Measurements from ENCODE around the gene TDRKH.
"Not testable (repeated sequence)": the region's sequence is repeated elsewhere in the genome, so short reads cannot be mapped to it uniquely, and the experiment has no call there.

The TDRKH gene

GRCh38 chr1:151776665-151777062, 13.6 kb downstream of the TDRKH start:
- Histone ChIP-seq H3K9ac (ENCODE audit: low read depth, low read length) (no peak overlapping the region), H3K4me3 (ENCODE audit: low read length) (no peak overlapping the region), H3K27ac (ENCODE audit: low read depth, low read length) (no peak overlapping the region), H3K36me3 (ENCODE audit: insufficient read depth, low read length) (peaks cover 62% of the 10 kb centered on the region), H3K4me1 (ENCODE audit: insufficient read depth, low read length) (no peaks in the 10 kb centered on the region), H3K9me3 (ENCODE audit: insufficient read depth, low read depth, low read length) (no peaks in the 10 kb centered on the region), H3K27me3 (ENCODE audit: insufficient read depth, low read length) (no peaks in the 10 kb centered on the region)
- 88% methylated on average over 3 of the region's 3 CpGs for WGBS

DNA sequence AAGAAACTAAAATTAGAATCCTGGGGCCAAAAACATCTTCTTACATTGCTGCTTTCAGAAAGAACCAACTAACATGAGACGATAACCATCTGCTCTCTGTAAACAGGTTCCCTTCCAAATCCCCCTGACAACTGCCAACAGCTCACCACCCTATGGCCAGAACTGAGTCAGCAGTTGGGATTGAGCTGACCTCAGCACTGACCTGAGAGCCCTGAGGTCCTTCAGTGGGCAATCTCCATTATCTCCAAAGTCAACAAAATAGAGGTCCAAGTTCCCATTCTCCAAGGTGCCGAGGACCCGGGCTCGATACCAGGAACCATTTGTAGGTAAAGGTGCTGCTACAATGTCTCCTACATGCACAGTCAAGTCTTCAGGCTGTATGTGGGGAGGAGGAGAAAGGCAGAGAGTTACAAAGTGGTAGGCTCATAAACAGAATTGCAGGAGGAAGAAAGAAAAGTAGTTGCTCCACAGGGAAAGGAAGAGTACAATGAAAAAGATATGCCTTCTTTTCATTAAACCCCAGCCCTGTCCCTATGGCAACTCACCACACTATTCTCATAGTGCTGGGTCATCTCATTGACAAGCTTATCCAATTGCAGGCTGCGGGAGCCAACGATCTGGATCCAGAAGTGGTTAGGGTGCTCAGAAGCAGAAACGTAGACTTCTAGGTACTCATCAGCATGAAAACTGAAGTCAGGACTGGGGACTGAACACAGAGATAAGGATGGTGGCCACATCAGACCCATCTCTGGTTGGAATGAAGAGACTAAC, 14.2 kb downstream of the TDRKH start:
- Histone ChIP-seq H3K27me3 (ENCODE audit: insufficient read depth, low read length) (no peaks in the 10 kb centered on the region), H3K36me3 (ENCODE audit: insufficient read depth, low read length) (peaks cover 57% of the 10 kb centered on the region), H3K4me1 (ENCODE audit: insufficient read depth, low read length) (no peaks in the 10 kb centered on the region), H3K27ac (ENCODE audit: low read depth, low read length) (no peak overlapping the region), H3K9ac (ENCODE audit: low read depth, low read length) (no peak overlapping the region), H3K9me3 (ENCODE audit: insufficient read depth, low read depth, low read length) (no peaks in the 10 kb centered on the region), H3K4me3 (ENCODE audit: low read length) (no peak overlapping the region)
- WGBS = 95% methylated on average over 7 of the region's 7 CpGs

GRCh38 chr1:151774256-151774922, 15.9 kb downstream of the TDRKH start:
- Histone ChIP-seq H3K9ac (ENCODE audit: low read depth, low read length) (no peak overlapping the region), H3K27ac (ENCODE audit: low read depth, low read length) (no peak overlapping the region), H3K4me3 (ENCODE audit: low read length) (no peak overlapping the region), H3K27me3 (ENCODE audit: insufficient read depth, low read length) (no peaks in the 10 kb centered on the region), H3K4me1 (ENCODE audit: insufficient read depth, low read length) (no peaks in the 10 kb centered on the region), H3K36me3 (ENCODE audit: insufficient read depth, low read length) (peaks cover 51% of the 10 kb centered on the region), H3K9me3 (ENCODE audit: insufficient read depth, low read depth, low read length) (no peaks in the 10 kb centered on the region)
- WGBS = 90% methylated on average over 3 of the region's 3 CpGs

DNA sequence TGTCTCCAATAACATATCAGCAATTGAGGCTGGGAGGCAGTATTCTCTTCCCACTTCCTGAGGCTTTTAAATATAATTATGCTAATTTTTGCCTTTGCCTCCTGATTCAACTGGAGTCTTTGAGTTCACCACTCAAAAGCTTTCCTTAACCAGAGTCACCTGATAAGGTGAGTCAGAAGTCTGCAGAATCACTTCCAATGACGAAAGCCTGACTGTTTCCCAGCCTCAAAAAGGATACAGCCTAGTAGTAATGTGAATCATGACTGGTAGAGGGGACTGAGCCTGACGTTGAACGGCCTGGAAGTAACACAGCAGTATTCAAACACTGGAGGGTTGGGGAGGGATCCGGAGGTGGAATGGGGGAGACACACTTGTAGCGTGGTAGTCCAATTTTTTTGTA, 16.6 kb downstream of the TDRKH start:
- Histone ChIP-seq H3K9me3 (ENCODE audit: insufficient read depth, low read depth, low read length) (no peaks in the 10 kb centered on the region), H3K36me3 (ENCODE audit: insufficient read depth, low read length) (peaks cover 46% of the 10 kb centered on the region), H3K4me3 (ENCODE audit: low read length) (no peak overlapping the region), H3K27ac (ENCODE audit: low read depth, low read length) (no peak overlapping the region), H3K9ac (ENCODE audit: low read depth, low read length) (no peak overlapping the region), H3K27me3 (ENCODE audit: insufficient read depth, low read length) (no peaks in the 10 kb centered on the region), H3K4me1 (ENCODE audit: insufficient read depth, low read length) (no peaks in the 10 kb centered on the region)
- WGBS = 84% methylated on average over 5 of the region's 5 CpGs

GRCh38 chr1:151769270-151769669, 21.0 kb downstream of the TDRKH start:
- H3K9me3 ChIP-seq (ENCODE audit: insufficient read depth, low read depth, low read length); H3K4me3 ChIP-seq (ENCODE audit: low read length); H3K27ac ChIP-seq (ENCODE audit: low read depth, low read length); H3K27me3 ChIP-seq (ENCODE audit: insufficient read depth, low read length); H3K9ac ChIP-seq (ENCODE audit: low read depth, low read length); H3K4me1 ChIP-seq (ENCODE audit: insufficient read depth, low read length); H3K36me3 ChIP-seq (ENCODE audit: insufficient read depth, low read length): not testable (repeated sequence)
- WGBS = 92% methylated on average over 33 of the region's 34 CpGs

DNA sequence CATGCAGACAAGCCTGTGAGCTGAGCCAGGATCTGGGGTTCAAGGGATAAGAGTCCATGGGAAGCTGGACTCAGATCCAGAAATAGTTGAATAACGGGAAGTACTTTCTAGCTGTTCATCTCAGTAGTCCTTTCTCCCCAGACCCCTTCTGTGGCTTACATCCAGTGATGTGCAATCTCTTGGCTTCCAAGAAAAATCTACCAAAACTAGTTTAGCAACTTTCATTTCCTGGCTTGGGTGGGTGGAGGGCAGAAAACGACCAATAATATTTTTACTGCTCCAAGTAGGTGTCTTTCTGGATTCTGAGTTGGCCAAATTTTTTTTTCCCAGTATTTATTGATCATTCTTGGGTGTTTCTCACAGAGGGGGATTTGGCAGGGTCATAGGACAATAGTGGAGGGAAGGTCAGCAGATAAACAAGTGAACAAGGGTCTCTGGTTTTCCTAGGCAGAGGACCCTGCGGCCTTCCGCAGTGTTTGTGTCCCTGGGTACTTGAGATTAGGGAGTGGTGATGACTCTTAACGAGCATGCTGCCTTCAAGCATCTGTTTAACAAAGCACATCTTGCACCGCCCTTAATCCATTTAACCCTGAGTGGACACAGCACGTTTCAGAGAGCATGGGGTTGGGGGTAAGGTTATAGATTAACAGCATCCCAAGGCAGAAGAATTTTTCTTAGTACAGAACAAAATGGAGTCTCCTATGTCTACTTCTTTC, 21.8 kb downstream of the TDRKH start:
- whole genome bisulfite sequencing = 91% methylated on average over 2 of the region's 7 CpGs

DNA sequence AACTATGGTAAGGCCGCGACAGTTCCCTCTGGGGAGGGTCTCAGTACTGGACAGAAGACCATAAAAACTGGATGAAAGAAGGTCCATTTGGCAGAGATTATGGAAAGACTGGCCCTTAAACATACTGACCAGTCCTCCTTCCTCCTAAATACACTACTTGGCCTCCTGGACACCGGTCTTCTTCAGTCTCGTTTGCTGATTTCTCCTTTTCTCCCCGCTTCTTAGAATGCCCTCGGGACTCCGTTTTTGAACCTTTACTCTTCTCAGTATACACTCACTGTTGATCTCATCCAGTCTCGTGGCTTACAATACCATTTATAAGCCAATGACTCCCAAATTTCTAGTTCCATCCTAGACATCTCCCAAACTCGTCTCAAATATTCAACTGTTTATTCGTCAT, 26.3 kb downstream of the TDRKH start:
- WGBS = 78% methylated on average over 10 of the region's 10 CpGs
- Histone ChIP-seq H3K4me1 (ENCODE audit: insufficient read depth, low read length) (peaks cover 13% of the 10 kb centered on the region), H3K36me3 (ENCODE audit: insufficient read depth, low read length) (peaks cover 31% of the 10 kb centered on the region), H3K27ac (ENCODE audit: low read depth, low read length) (peak overlapping the region; percentile 12), H3K9me3 (ENCODE audit: insufficient read depth, low read depth, low read length) (no peaks in the 10 kb centered on the region), H3K4me3 (ENCODE audit: low read length) (peak overlapping the region; percentile 95), H3K27me3 (ENCODE audit: insufficient read depth, low read length) (no peaks in the 10 kb centered on the region), H3K9ac (ENCODE audit: low read depth, low read length) (peak overlapping the region; percentile 92)

More for the DNA sequence above, 21.8 kb downstream of the TDRKH start:
- H3K9me3 ChIP-seq (ENCODE audit: insufficient read depth, low read depth, low read length); H3K4me3 ChIP-seq (ENCODE audit: low read length); H3K27ac ChIP-seq (ENCODE audit: low read depth, low read length); H3K4me1 ChIP-seq (ENCODE audit: insufficient read depth, low read length); H3K9ac ChIP-seq (ENCODE audit: low read depth, low read length); H3K27me3 ChIP-seq (ENCODE audit: insufficient read depth, low read length); H3K36me3 ChIP-seq (ENCODE audit: insufficient read depth, low read length): not testable (repeated sequence)

DNA sequence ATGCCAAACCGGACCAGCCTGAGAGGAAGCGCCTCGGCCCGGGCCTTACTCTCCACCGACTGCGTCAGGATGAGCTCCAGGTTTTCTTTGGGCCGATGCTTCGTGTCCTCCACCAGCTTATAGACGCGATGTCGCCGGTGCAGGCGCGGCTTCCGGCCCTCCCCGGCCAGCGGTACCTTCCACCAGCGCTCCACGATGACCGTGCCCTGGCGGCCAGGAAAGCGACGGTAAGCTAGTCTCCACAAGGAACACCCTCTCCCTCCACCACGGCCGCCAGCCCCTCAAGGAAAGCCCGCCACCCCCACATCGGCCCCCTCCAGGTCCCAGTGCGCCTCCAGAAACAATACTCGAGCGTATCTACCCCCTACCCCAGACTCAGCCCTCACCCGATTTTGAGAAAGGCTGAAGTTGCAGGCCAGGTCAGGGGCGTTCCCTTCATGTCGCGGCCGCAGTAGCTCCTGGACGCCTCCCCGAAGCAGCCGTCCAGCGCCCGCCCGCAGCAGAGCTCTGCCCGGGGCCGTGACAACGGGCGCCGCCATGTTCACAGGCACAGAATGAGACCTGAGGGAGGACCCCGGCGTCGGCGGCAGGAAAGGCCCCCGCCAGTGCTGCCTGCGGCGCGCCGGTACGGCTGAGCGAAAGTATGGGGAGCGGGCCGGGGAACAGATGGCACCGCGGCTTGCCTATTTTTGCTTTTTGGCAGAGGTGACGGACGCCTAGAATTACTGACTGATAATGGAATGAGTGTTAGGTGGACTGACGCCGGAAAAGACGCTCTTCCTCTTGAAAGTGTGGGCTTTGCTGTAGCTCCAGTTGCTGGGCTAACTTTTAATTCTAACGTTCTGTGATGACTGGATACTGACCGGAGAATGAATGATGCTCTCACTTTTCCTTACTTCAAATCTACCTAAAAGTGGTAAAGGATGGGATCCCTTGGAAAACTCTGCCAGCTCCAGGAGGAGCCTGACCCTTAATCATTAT, 27.1 kb downstream of the TDRKH start, which contains the start of gene MRPL9:
MRPL9 (minus strand) TSS at position 556 of the 981 bp plus-strand sequence; CDS start at position 539, 17 bp downstream.
- H3K9me3 ChIP-seq (ENCODE audit: insufficient read depth, low read depth, low read length) = no peaks in the 10 kb centered on the region
- H3K9ac ChIP-seq (ENCODE audit: low read depth, low read length) = peak within 1 kb of the TSS; percentile 92
- peak within 1 kb of the TSS; percentile 90 for H3K27ac ChIP-seq (ENCODE audit: low read depth, low read length)
- H3K27me3 ChIP-seq (ENCODE audit: insufficient read depth, low read length) = no peaks in the 10 kb centered on the region
- H3K36me3 ChIP-seq (ENCODE audit: insufficient read depth, low read length) = peaks cover 36% of the 10 kb centered on the region
- H3K4me1 ChIP-seq (ENCODE audit: insufficient read depth, low read length) = peaks cover 13% of the 10 kb centered on the region
- H3K4me3 ChIP-seq (ENCODE audit: low read length) = peak within 1 kb of the TSS; percentile 95
- under 1% methylated on average over 66 of the region's 68 CpGs for WGBS

GRCh38 chr1:151760597-151761385, 29.5 kb downstream of the TDRKH start:
- Histone ChIP-seq H3K27ac (ENCODE audit: low read depth, low read length) (no peak overlapping the region), H3K27me3 (ENCODE audit: insufficient read depth, low read length) (no peaks in the 10 kb centered on the region), H3K4me3 (ENCODE audit: low read length) (no peak overlapping the region), H3K9ac (ENCODE audit: low read depth, low read length) (no peak overlapping the region), H3K9me3 (ENCODE audit: insufficient read depth, low read depth, low read length) (no peaks in the 10 kb centered on the region), H3K4me1 (ENCODE audit: insufficient read depth, low read length) (peaks cover 13% of the 10 kb centered on the region), H3K36me3 (ENCODE audit: insufficient read depth, low read length) (peaks cover 44% of the 10 kb centered on the region)
- 84% methylated on average over 4 of the region's 7 CpGs for WGBS

GRCh38 chr1:151759241-151759640, 31.1 kb downstream of the TDRKH start:
- Histone ChIP-seq H3K4me3 (ENCODE audit: low read length) (no peak overlapping the region), H3K9me3 (ENCODE audit: insufficient read depth, low read depth, low read length) (no peaks in the 10 kb centered on the region), H3K9ac (ENCODE audit: low read depth, low read length) (no peak overlapping the region), H3K36me3 (ENCODE audit: insufficient read depth, low read length) (peaks cover 44% of the 10 kb centered on the region), H3K27ac (ENCODE audit: low read depth, low read length) (no peak overlapping the region), H3K4me1 (ENCODE audit: insufficient read depth, low read length) (peaks cover 11% of the 10 kb centered on the region), H3K27me3 (ENCODE audit: insufficient read depth, low read length) (no peaks in the 10 kb centered on the region)
